Stimulated activated CD8-positive, alpha-beta memory T cell treated with anti-CD3 and anti-CD28 coated beads, Interleukin-15, amount 100 ng/mL, for 4 hours (primary cell): ENCODE results near the gene ACRBP.

Source experiments
- DNase-seq, 2 donors: peaks; one replicate each; pipeline ENCODE4 v3.0.0-alpha.2; 2020; ENCODE audit warnings: low read depth in 2 of 2

ACRBP gene

GRCh38 chr12:6647083-6647604 is at the start of gene ACRBP:
Gene ACRBP, minus strand, starts transcription at chr12:6647432. Its CDS starts 66 bp downstream, at chr12:6647366.
- DNase-seq, result no peak

GRCh38 chr12:6695313-6696045 is 48.2 kb upstream of the ACRBP start:
- DNase-seq, result no peak

- no peak for DNase-seq
These were observed 47.5 kb upstream of the ACRBP start for GRCh38 chr12:6694701-6695100.

GRCh38 chr12:6693832-6694355 is 46.7 kb upstream of the ACRBP start:
- no peak for DNase-seq

GRCh38 chr12:6692888-6693287 is 45.7 kb upstream of the ACRBP start:
- DNase-seq, result no peak

- no peak for DNase-seq
These were observed 44.2 kb upstream of the ACRBP start for GRCh38 chr12:6691473-6691872.

- DNase-seq, result peak; percentile 93 to 94
These were observed 42.0 kb upstream of the ACRBP start, which contains the start of gene ZNF384 for GRCh38 chr12:6688999-6689882. Gene ZNF384, minus strand, starts transcription at chr12:6689375. Its CDS starts 9,855 bp downstream, at chr12:6679520.

- DNase-seq, result peak in 1 of 2 donors; percentile 70
These were observed 41.3 kb upstream of the ACRBP start for GRCh38 chr12:6688543-6688998.

GRCh38 chr12:6685814-6686213 is 38.6 kb upstream of the ACRBP start:
- DNase-seq, result no peak

GRCh38 chr12:6684609-6685008 is 37.4 kb upstream of the ACRBP start:
- DNase-seq, result no peak

- no peak for DNase-seq
These were observed 29.7 kb upstream of the ACRBP start for GRCh38 chr12:6676962-6677361.

GRCh38 chr12:6672143-6672542 is 24.9 kb upstream of the ACRBP start:
- no peak for DNase-seq

GRCh38 chr12:6667559-6668210 is 20.5 kb upstream of the ACRBP start:
- no peak for DNase-seq

GRCh38 chr12:6666211-6666610 is 19.0 kb upstream of the ACRBP start:
- DNase-seq, result no peak

- DNase-seq, result no peak
These were observed 17.7 kb upstream of the ACRBP start for GRCh38 chr12:6664902-6665301.

GRCh38 chr12:6662906-6663742 is 15.9 kb upstream of the ACRBP start, which contains the start of gene ING4:
Gene ING4, minus strand, starts transcription at chr12:6663119. Its CDS starts 18 bp downstream, at chr12:6663101.
- DNase-seq, result peak; percentile 88 to 95

GRCh38 chr12:6662602-6662905 is 15.3 kb upstream of the ACRBP start:
- no peak for DNase-seq

- no peak for DNase-seq
These were observed 6.8 kb upstream of the ACRBP start for GRCh38 chr12:6653987-6654386.

- no peak for DNase-seq
These were observed 6.1 kb upstream of the ACRBP start for GRCh38 chr12:6653342-6653741.

GRCh38 chr12:6652391-6652790 is 5.2 kb upstream of the ACRBP start:
- no peak for DNase-seq

- DNase-seq, result no peak
These were observed 3.6 kb upstream of the ACRBP start for GRCh38 chr12:6650832-6651231.
